A673 (cell line): ENCODE measurements around the gene ULBP3. TPM values are rescaled to one million over a fixed set of nuclear protein-coding genes. Genes with fewer than 3 reads are reported as not detected.
"Not testable (repeated sequence)": the region's sequence is repeated elsewhere in the genome, so short reads cannot be mapped to it uniquely, and the experiment has no call there.

Experiments
- BruUV-seq: library from RNA; stranded (reverse); fragments of 400-500 nt; replicated peaks from 2 replicates; lab custom pipeline; 2021; lab: Mats Ljungman, UMichigan
- CTCF ChIA-PET: fragments of 300-600 bp; sonication (Branson Sonifier 250); formaldehyde crosslinking; loops from one replicate; lab custom pipeline; 2022; ENCODE audit warnings: antibody characterized with exemption; lab: Charles Lee
- POLR2A ChIA-PET: fragments of 300-600 bp; sonication (Branson Sonifier 250); formaldehyde crosslinking; loops from one replicate; lab custom pipeline; 2022; ENCODE audit warnings: antibody characterized with exemption; ENCODE audit not compliant: low non-redundant PET; lab: Charles Lee
- DNase-seq: peaks from one replicate; pipeline ENCODE4 v3.0.0-alpha.2; 2015; ENCODE audit warnings: low spot score
- H3K27ac ChIP-seq: fragments of 200-600 bp; sonication (generic); 2 replicates; pipeline ENCODE4 v1.5.1; 2016; ENCODE audit warnings: mixed run types, low read depth, mild to moderate bottlenecking, mixed read lengths, antibody characterized with exemption, low read length; ENCODE audit not compliant: poor library complexity, severe bottlenecking
- H3K27me3 ChIP-seq: fragments of 200-600 bp; sonication (generic); replicated peaks from 2 replicates; pipeline ENCODE4 v1.6.1; 2017; ENCODE audit warnings: mixed run types, low read depth, mild to moderate bottlenecking, mixed read lengths, antibody characterized with exemption, low read length; ENCODE audit not compliant: insufficient read depth, poor library complexity
- H3K36me3 ChIP-seq: fragments of 200-600 bp; sonication (generic); 2 replicates; pipeline ENCODE4 v1.6.1; 2016; ENCODE audit warnings: mixed run types, mild to moderate bottlenecking, mixed read lengths, antibody characterized with exemption, low read length; ENCODE audit not compliant: insufficient read depth, poor library complexity, severe bottlenecking
- H3K4me1 ChIP-seq: fragments of 200-600 bp; sonication (generic); 2 replicates; pipeline ENCODE4 v1.6.1; 2017; ENCODE audit warnings: mixed run types, mild to moderate bottlenecking, mixed read lengths, antibody characterized with exemption, low read length; ENCODE audit not compliant: insufficient read depth, poor library complexity, severe bottlenecking
- H3K4me3 ChIP-seq: fragments of 200-600 bp; sonication (generic); 2 replicates; pipeline ENCODE4 v1.5.1; 2016; ENCODE audit warnings: low read depth, mixed run types, mild to moderate bottlenecking, mixed read lengths, low read length; ENCODE audit not compliant: poor library complexity, severe bottlenecking
- H3K9me3 ChIP-seq: fragments of 200-600 bp; sonication (generic); 2 replicates; pipeline ENCODE4 v1.6.1; 2016; ENCODE audit warnings: mixed run types, low read depth, mild to moderate bottlenecking, mixed read lengths, antibody characterized with exemption, low read length; ENCODE audit not compliant: poor library complexity, severe bottlenecking
- EZH2 ChIP-seq: fragments of 200-600 bp; sonication (generic); IDR thresholded peaks from 2 replicates; pipeline ENCODE4 v1.6.1; 2017; ENCODE audit warnings: borderline replicate concordance, low read depth, mild to moderate bottlenecking, mixed read lengths, antibody characterized with exemption, low read length; ENCODE audit not compliant: poor library complexity, severe bottlenecking
- intact Hi-C: fragments of 100-400 bp; cut with micrococcal nuclease; formaldehyde crosslinking; loops from one replicate; pipeline ENCODE4 v1.10.0; 2022; ENCODE audit not compliant: unreplicated experiment
- total RNA-seq: library from RNA; stranded (reverse); gene quantifications from 2 replicates; pipeline ENCODE4 v1.2.3, GENCODE V29; 2021
- TF ChIP-seq, protein P1 (sequence below): fragments of 300-800, 200-600 bp; sonication (generic); conservative IDR thresholded peaks from 2 replicates; pipeline ENCODE4 v1.5.1; 2017; ENCODE audit warnings: low read depth, mild to moderate bottlenecking, antibody characterized with exemption, low read length, moderate library complexity, mixed read lengths

Gene ULBP3
- total RNA-seq, 1 experiment from 2014 or later = 1.6 TPM

DNA sequence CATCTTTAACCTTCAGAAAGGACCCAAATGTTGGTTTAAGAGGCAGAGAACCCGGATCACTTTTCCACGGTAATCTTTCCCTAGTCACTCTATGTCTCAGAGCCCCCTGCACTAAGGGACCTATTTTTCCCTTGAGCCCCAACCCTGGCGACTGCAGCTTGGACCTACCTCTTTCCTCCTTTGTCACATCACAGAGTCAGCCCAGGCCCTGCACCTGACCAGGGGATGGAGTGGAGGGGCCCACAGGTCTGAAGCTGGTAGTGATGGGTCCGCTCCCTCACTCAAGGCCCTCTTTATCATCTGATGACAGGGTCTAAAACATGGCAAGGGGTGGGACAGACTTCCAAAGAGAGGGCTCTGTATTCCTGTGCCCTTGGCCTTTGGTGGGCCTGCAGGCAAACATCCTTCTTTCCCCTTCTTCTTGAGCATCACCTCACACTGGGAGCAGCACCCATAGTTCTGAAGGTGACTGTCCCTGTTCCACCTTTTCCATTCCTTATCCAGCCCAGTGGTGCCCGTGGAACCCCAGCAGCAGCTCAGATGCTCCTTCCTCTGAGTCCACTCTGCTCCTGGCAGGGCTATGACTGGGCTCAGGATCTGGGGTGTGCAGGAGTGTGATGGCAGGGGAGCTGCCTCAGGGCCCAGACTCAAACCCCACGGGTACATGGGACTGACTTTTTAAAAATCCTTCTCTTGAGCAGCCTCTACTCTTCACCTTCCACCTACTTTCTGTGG is 49.9 kb downstream of the ULBP3 start:
- TF ChIP-seq, protein P1, sequence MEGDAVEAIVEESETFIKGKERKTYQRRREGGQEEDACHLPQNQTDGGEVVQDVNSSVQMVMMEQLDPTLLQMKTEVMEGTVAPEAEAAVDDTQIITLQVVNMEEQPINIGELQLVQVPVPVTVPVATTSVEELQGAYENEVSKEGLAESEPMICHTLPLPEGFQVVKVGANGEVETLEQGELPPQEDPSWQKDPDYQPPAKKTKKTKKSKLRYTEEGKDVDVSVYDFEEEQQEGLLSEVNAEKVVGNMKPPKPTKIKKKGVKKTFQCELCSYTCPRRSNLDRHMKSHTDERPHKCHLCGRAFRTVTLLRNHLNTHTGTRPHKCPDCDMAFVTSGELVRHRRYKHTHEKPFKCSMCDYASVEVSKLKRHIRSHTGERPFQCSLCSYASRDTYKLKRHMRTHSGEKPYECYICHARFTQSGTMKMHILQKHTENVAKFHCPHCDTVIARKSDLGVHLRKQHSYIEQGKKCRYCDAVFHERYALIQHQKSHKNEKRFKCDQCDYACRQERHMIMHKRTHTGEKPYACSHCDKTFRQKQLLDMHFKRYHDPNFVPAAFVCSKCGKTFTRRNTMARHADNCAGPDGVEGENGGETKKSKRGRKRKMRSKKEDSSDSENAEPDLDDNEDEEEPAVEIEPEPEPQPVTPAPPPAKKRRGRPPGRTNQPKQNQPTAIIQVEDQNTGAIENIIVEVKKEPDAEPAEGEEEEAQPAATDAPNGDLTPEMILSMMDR = no peak
- TF ChIP-seq EZH2 = no peak
- Histone ChIP-seq H3K27ac (no peak overlapping the region), H3K27me3 (peaks cover 31% of the 10 kb centered on the region), H3K4me1 (no peaks in the 10 kb centered on the region), H3K9me3 (no peaks in the 10 kb centered on the region), H3K4me3 (no peak overlapping the region), H3K36me3 (no peaks in the 10 kb centered on the region)
- no TSS peak for BruUV-seq
- no peak for DNase-seq
- intact Hi-C loops = loop anchor here (5.0 kb wide), 1 partner anchor 798 kb away; no protein-coding TSS in a partner anchor
- ChIA-PET POLR2A (no interaction called here), CTCF (interaction anchor here (0.7 kb wide), 1 partner anchor 873 kb away, joined by 3 read pairs; no protein-coding TSS in a partner anchor)

- not testable (repeated sequence) for BruUV-seq
Observed at GRCh38 chr6:150017186-150017521, 51.8 kb downstream of the ULBP3 start.

DNA sequence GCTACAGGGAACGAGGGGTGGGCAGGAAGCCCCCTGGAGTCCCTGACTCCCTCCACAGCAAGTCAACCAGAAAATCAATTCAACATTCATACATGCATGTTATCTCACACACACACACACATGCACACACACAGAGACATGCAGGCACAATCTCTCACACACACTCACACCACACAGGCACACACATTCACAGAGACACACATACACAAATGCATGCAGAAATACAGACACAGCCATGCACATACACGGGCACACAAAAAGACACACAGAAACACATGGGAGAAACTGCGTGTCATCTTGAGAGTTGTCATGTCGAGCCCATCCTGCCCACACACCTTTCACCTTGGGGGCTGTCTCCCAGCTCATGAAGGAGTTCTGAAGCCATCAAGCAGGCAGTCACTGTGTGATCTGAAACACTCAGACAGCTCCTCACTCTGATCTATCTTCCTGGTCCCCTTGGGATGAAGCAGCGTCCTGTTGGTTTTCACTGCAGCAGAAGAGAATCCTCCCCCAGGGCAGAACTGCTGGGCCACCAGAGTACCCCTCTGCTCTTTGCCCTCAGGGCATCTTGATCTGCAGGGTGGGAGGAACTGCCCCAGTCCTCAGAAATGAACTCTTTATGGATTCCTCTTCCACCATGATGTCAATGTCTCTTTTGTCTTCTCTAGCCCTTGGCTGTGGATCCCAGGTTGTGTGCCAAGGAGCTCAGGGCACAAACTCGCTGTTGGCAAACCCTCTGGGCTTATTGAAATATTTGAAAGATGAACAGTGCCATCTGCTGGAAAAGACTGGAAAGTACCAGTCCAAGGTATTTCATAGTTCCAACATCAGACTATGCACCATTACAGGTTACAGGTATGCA is 52.4 kb downstream of the ULBP3 start:
- ChIA-PET CTCF (interaction anchor here (0.6 to 1.0 kb wide), 3 partner anchors 10 to 285 kb away, joined by 3 to 5 read pairs (median 4); no protein-coding TSS in a partner anchor), POLR2A (no interaction called here)
- no peak for TF ChIP-seq EZH2
- TF ChIP-seq, protein P1 = peak; percentile 60
- no peak overlapping the region for H3K27ac ChIP-seq
- intact Hi-C loops = loop anchor here (1.0 to 5.0 kb wide), 3 partner anchors 82 to 801 kb away; no protein-coding TSS in a partner anchor
- H3K4me1 ChIP-seq = no peaks in the 10 kb centered on the region
- H3K27me3 ChIP-seq = peaks cover 54% of the 10 kb centered on the region
- BruUV-seq = no TSS peak
- no peaks in the 10 kb centered on the region for H3K36me3 ChIP-seq
- no peaks in the 10 kb centered on the region for H3K9me3 ChIP-seq
- no peak overlapping the region for H3K4me3 ChIP-seq
- peak; percentile 82 for DNase-seq

More at GRCh38 chr6:150017186-150017521, 51.8 kb downstream of the ULBP3 start:
- H3K9me3 ChIP-seq, H3K36me3 ChIP-seq, H3K4me3 ChIP-seq, DNase-seq, POLR2A ChIA-PET, H3K4me1 ChIP-seq, H3K27ac ChIP-seq: not testable (repeated sequence)
- intact Hi-C loops = loop anchor here (1.0 to 5.0 kb wide), 3 partner anchors 83 to 800 kb away; no protein-coding TSS in a partner anchor
- TF ChIP-seq, protein P1 = 0 out of 2 replicates have a peak, but pooled peaks have one; percentile 38
- peaks cover 48% of the 10 kb centered on the region for H3K27me3 ChIP-seq
- CTCF ChIA-PET = interaction anchor here (1.0 kb wide), 2 partner anchors 10 to 83 kb away, joined by 3 to 5 read pairs; no protein-coding TSS in a partner anchor

DNA sequence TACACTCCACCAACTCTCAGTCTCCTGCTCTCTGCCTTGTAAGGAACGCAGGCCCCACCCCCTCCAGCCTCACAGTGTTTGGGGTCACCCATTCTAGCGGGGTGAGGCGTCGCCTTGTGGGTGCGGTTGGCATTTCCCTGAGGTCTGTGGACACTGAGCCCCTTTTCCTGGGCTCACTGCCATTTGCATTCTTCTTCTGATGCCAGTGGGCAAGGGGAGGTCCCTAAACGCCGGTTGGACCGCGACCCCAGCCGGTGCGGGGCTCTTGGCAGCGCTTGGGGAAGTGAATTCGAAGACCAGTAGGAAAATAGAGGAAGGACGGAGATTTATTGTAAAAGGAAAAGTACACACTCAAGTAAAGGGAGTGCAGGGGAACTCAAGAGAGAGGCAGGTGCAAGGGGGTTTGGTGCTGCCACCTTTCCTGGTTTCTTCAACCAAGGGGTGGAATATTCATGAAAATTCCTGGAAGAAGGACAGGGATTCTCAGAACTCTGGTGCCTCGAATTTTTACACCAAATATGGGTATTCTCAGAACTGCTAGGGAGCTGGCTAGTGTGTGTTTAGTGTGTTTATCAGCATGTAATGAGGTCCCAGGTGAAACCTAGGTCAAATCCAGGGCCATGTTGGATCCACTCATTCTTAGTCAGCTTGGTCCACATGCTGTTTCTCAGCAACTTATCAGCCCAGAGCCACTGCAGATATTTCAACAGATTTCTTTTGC is 53.5 kb downstream of the ULBP3 start:
- CTCF ChIA-PET, H3K9me3 ChIP-seq, H3K4me3 ChIP-seq, DNase-seq, BruUV-seq, H3K4me1 ChIP-seq, POLR2A ChIA-PET, H3K36me3 ChIP-seq, H3K27ac ChIP-seq: not testable (repeated sequence)
- H3K27me3 ChIP-seq = peaks cover 62% of the 10 kb centered on the region
- intact Hi-C loops = loop anchor here (5.0 kb wide), 1 partner anchor 802 kb away; no protein-coding TSS in a partner anchor
